HCT116 (cell line): ENCODE data around the gene NEMP1. TPM values are rescaled to one million over a fixed set of nuclear protein-coding genes. Genes with fewer than 3 reads are reported as not detected.

Source experiments
- ATAC-seq: fragments of 200-7000 bp; cut with Tn5 transposase; 2 replicates; pipeline ENCODE4 v1.9.1; 2020; ENCODE audit warnings: mild to moderate bottlenecking, moderate library complexity
- BruUV-seq: library from RNA; stranded (reverse); fragments of 400-500 nt; replicated peaks from 2 replicates; lab custom pipeline; 2021; lab: Mats Ljungman, UMichigan
- CTCF ChIA-PET: fragments of 300-600 bp; sonication (Branson Sonifier 250); formaldehyde crosslinking; loops from one replicate; lab custom pipeline; 2021; ENCODE audit warnings: antibody characterized with exemption; lab: Charles Lee
- POLR2A ChIA-PET: fragments of 300-600, 350-600 bp; sonication (Branson Sonifier 250); formaldehyde crosslinking; loops from one replicate; lab custom pipeline; 2021; ENCODE audit warnings: antibody characterized with exemption; lab: Charles Lee
- RAD21 ChIA-PET, 2 experiments: fragments of 300-600 bp; sonication (Branson Sonifier 250); formaldehyde crosslinking; loops; one replicate each; lab custom pipeline; 2023; ENCODE audit warnings: low total read pairs in 2 of 2; ENCODE audit not compliant: uncharacterized antibody in 2 of 2, unreplicated experiment in 2 of 2, low non-redundant PET in 1 of 2; lab: Charles Lee
- DNase-seq: peaks from one replicate; pipeline ENCODE4 v3.0.0-alpha.2; 2010; ENCODE audit warnings: low read depth, low spot score
- H2AFZ ChIP-seq: fragments of 200-600 bp; shearing (Covaris generic), sonication (generic); 2 replicates; pipeline ENCODE4 v1.6.1; 2017; ENCODE audit warnings: low read depth, mixed run types, mixed read lengths, antibody characterized with exemption, low read length; ENCODE audit not compliant: poor library complexity, severe bottlenecking
- H3K27ac ChIP-seq: 2 replicates; pipeline ENCODE4 v1.5.1; 2012; ENCODE audit warnings: low read depth, low read length
- H3K27me3 ChIP-seq: fragments of 200-600 bp; sonication (generic); 2 replicates; pipeline ENCODE4 v1.6.1; 2016; ENCODE audit warnings: mixed run types, low read length, mixed read lengths; ENCODE audit not compliant: insufficient read depth
- H3K36me3 ChIP-seq, 2 experiments: fragments of 200-500 bp in 1 of 2; fragments of 200-600 bp in 1 of 2; sonication (Bioruptor generic) in 1 of 2; sonication (generic) in 1 of 2; 2 replicates each; pipeline versions ENCODE4 v1.5.1 to v1.6.1; 2014 to 2016; ENCODE audit warnings: low read length in 2 of 2, inconsistent platforms in 1 of 2, mixed read lengths in 1 of 2, mixed run types in 1 of 2; ENCODE audit not compliant: insufficient read depth in 2 of 2, control insufficient read depth in 1 of 2
- H3K4me1 ChIP-seq, 2 experiments: fragments of 200-600 bp in 1 of 2; sonication (generic) in 1 of 2; 2 replicates each; pipeline versions ENCODE4 v1.5.1 to v1.6.1; 2012 to 2017; ENCODE audit warnings: low read length in 2 of 2, inconsistent platforms in 1 of 2, mild to moderate bottlenecking in 1 of 2, mixed read lengths in 1 of 2, mixed run types in 1 of 2, moderate library complexity in 1 of 2; ENCODE audit not compliant: insufficient read depth in 2 of 2, control insufficient read depth in 1 of 2
- H3K4me2 ChIP-seq: fragments of 200-600 bp; sonication (generic); 2 replicates; pipeline ENCODE4 v1.6.1; 2017; ENCODE audit warnings: mixed run types, low read length, mixed read lengths
- H3K4me3 ChIP-seq, 2 experiments: fragments of 200-600 bp in 1 of 2; sonication (generic) in 1 of 2; replicated peaks in 1 of 2; 2 replicates each; pipeline ENCODE4 v1.5.1; 2011 to 2016; ENCODE audit warnings: low read length in 2 of 2, control low read depth in 1 of 2, low read depth in 1 of 2, mild to moderate bottlenecking in 1 of 2, mixed read lengths in 1 of 2, mixed run types in 1 of 2
- H3K79me2 ChIP-seq: fragments of 200-600 bp; sonication (generic); 2 replicates; pipeline ENCODE4 v1.6.1; 2017; ENCODE audit warnings: mild to moderate bottlenecking, mixed run types, low read length, moderate library complexity, mixed read lengths; ENCODE audit not compliant: insufficient read depth
- H3K9ac ChIP-seq: fragments of 200-600 bp; sonication (generic); 2 replicates; pipeline ENCODE4 v1.6.1; 2016; ENCODE audit warnings: low read length, mixed read lengths
- H3K9me2 ChIP-seq: fragments of 200-600 bp; sonication (generic), shearing (Covaris generic); 2 replicates; pipeline ENCODE4 v1.6.1; 2017; ENCODE audit warnings: mixed run types, mild to moderate bottlenecking, moderate library complexity; ENCODE audit not compliant: insufficient read depth
- H3K9me3 ChIP-seq, 2 experiments: fragments of 200-500 bp in 1 of 2; fragments of 200-600 bp in 1 of 2; sonication (Bioruptor generic) in 1 of 2; sonication (generic) in 1 of 2; 2 replicates each; pipeline ENCODE4 v1.6.1; 2014 to 2017; ENCODE audit warnings: low read length in 2 of 2, mixed read lengths in 2 of 2, inconsistent platforms in 1 of 2, low read depth in 1 of 2, mild to moderate bottlenecking in 1 of 2, mixed run types in 1 of 2, moderate library complexity in 1 of 2; ENCODE audit not compliant: control insufficient read depth in 1 of 2, insufficient read depth in 1 of 2
- H4K20me1 ChIP-seq: fragments of 200-600 bp; sonication (generic), shearing (Covaris generic); 2 replicates; pipeline ENCODE4 v1.6.1; 2017; ENCODE audit warnings: mixed run types, mild to moderate bottlenecking, moderate library complexity; ENCODE audit not compliant: insufficient read depth
- CBX3 ChIP-seq: IDR thresholded peaks from 2 replicates; pipeline ENCODE4 v1.6.1; 2012; ENCODE audit warnings: low read depth
- EGR1 ChIP-seq: IDR thresholded peaks from 2 replicates; pipeline ENCODE4 v1.6.1; 2012; ENCODE audit warnings: low read depth
- ELF1 ChIP-seq: IDR thresholded peaks from 2 replicates; pipeline ENCODE4 v1.6.1; 2012; ENCODE audit warnings: low read depth, borderline replicate concordance
- EZH2 ChIP-seq: fragments of 200-600 bp; sonication (generic); IDR thresholded peaks from 2 replicates; pipeline ENCODE4 v1.6.1; 2017; ENCODE audit warnings: antibody characterized with exemption, mixed run types
- EZH2phosphoT487 ChIP-seq: fragments of 200-600 bp; IDR thresholded peaks from 2 replicates; pipeline ENCODE4 v1.6.1; 2018; ENCODE audit warnings: antibody characterized with exemption, borderline replicate concordance
- FOSL1 ChIP-seq: IDR thresholded peaks from 2 replicates; pipeline ENCODE4 v1.6.1; 2012; ENCODE audit warnings: low read depth
- JUND ChIP-seq: IDR thresholded peaks from 2 replicates; pipeline ENCODE4 v1.6.1; 2012
- POLR2A ChIP-seq: IDR thresholded peaks from 2 replicates; pipeline ENCODE4 v1.7.0; 2011; ENCODE audit warnings: borderline replicate concordance; ENCODE audit not compliant: insufficient read depth, insufficient read length; ENCODE audit errors: extremely low read depth
- POLR2AphosphoS5 ChIP-seq: IDR thresholded peaks from 2 replicates; pipeline ENCODE4 v1.6.1; 2011; ENCODE audit warnings: mild to moderate bottlenecking, low read depth, low read length, moderate library complexity
- SRF ChIP-seq: IDR thresholded peaks from 2 replicates; pipeline ENCODE4 v1.6.1; 2012; ENCODE audit warnings: low read depth
- YY1 ChIP-seq: IDR thresholded peaks from 2 replicates; pipeline ENCODE4 v1.6.1; 2011; ENCODE audit warnings: low read length, low read depth, moderate library complexity, mild to moderate bottlenecking; ENCODE audit not compliant: insufficient replicate concordance; ENCODE audit errors: extremely low read depth
- intact Hi-C: fragments of 100-400 bp; cut with micrococcal nuclease; formaldehyde crosslinking; loops from 2 replicates; pipeline ENCODE4 v1.10.0; 2022
- total RNA-seq: library from RNA; stranded (reverse); gene quantifications from one replicate; pipeline ENCODE4 v1.2.1, GENCODE V29; 2021; ENCODE audit not compliant: unreplicated experiment
- TF ChIP-seq, protein P1 (sequence below): IDR thresholded peaks from 2 replicates; pipeline ENCODE4 v1.6.1; 2011; ENCODE audit warnings: mild to moderate bottlenecking, low read length, moderate library complexity; ENCODE audit not compliant: insufficient replicate concordance; ENCODE audit errors: extremely low read depth

NEMP1 gene
- total RNA-seq, 1 experiment from 2014 or later = 35.2 TPM

DNA sequence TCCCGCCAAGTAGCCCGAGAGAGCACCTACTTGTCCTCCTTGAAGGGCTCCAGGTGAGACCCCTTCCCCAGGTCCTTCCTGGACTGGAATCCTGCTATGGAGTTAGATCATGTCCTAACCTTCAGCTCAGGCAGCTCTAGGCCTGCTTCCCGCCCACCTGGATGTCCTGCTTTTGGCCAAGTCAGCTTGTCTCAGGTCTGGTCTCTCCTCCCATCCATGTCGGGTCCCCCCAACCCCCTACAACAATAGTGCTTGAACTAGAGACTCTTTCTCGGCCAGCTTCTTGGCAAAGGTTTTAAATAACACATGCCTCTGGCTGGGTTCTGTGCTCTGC lies 13.9 kb upstream of the NEMP1 start:
- Histone ChIP-seq H3K9ac (no peak overlapping the region), H3K79me2 (peaks cover 38% of the 10 kb centered on the region), H4K20me1 (no peaks in the 10 kb centered on the region), H3K9me3 (no peaks in the 10 kb centered on the region), H3K36me3 (peaks cover 20 to 35% of the 10 kb centered on the region in 2 experiments; a peak in 3 of 4 replicates), H2AFZ (no peak overlapping the region), H3K27me3 (no peaks in the 10 kb centered on the region), H3K4me2 (peak overlapping the region; percentile 60), H3K27ac (peak overlapping the region; percentile 51), H3K9me2 (no peaks in the 10 kb centered on the region), H3K4me1 (peaks cover 48 to 80% of the 10 kb centered on the region in 2 experiments), H3K4me3 (no peak overlapping the region)
- TF ChIP-seq EZH2phosphoT487 = no peak
- no peak for TF ChIP-seq POLR2A
- TF ChIP-seq, protein P1, sequence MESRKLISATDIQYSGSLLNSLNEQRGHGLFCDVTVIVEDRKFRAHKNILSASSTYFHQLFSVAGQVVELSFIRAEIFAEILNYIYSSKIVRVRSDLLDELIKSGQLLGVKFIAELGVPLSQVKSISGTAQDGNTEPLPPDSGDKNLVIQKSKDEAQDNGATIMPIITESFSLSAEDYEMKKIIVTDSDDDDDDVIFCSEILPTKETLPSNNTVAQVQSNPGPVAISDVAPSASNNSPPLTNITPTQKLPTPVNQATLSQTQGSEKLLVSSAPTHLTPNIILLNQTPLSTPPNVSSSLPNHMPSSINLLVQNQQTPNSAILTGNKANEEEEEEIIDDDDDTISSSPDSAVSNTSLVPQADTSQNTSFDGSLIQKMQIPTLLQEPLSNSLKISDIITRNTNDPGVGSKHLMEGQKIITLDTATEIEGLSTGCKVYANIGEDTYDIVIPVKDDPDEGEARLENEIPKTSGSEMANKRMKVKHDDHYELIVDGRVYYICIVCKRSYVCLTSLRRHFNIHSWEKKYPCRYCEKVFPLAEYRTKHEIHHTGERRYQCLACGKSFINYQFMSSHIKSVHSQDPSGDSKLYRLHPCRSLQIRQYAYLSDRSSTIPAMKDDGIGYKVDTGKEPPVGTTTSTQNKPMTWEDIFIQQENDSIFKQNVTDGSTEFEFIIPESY = no peak
- TF ChIP-seq JUND = no peak
- TF ChIP-seq FOSL1 = no peak
- no peak for TF ChIP-seq POLR2AphosphoS5
- TF ChIP-seq ELF1 = no peak
- no peak for TF ChIP-seq EZH2
- no peak for TF ChIP-seq EGR1
- no peak for TF ChIP-seq YY1
- TF ChIP-seq SRF = no peak
- TF ChIP-seq CBX3 = no peak
- DNase-seq (no peak), ATAC-seq (no peak)
- RAD21 ChIA-PET = interaction anchor here in 1 of 2 experiments (1.6 kb wide), 1 partner anchor 19 kb away, joined by 4 read pairs; the partner anchor contains the start of gene STAT6
- intact Hi-C loops = no loop called here
- BruUV-seq = no TSS peak
- CTCF ChIA-PET = interaction anchor here (0.9 to 1.7 kb wide), 5 partner anchors 13 to 35 kb away, joined by 3 to 5 read pairs (median 5); partner anchors contain the start of genes NEMP1 and STAT6
- POLR2A ChIA-PET = interaction anchor here (0.9 to 7.8 kb wide), 2 partner anchors 13 to 14 kb away, joined by 3 to 32 read pairs; partner anchors contain the start of gene NEMP1
